ENCODE measurements around the gene AHDC1.

GRCh38 chr1:27572019-27572678, 31.8 kb downstream of the AHDC1 start:
- TF ChIP-seq, protein P1, sequence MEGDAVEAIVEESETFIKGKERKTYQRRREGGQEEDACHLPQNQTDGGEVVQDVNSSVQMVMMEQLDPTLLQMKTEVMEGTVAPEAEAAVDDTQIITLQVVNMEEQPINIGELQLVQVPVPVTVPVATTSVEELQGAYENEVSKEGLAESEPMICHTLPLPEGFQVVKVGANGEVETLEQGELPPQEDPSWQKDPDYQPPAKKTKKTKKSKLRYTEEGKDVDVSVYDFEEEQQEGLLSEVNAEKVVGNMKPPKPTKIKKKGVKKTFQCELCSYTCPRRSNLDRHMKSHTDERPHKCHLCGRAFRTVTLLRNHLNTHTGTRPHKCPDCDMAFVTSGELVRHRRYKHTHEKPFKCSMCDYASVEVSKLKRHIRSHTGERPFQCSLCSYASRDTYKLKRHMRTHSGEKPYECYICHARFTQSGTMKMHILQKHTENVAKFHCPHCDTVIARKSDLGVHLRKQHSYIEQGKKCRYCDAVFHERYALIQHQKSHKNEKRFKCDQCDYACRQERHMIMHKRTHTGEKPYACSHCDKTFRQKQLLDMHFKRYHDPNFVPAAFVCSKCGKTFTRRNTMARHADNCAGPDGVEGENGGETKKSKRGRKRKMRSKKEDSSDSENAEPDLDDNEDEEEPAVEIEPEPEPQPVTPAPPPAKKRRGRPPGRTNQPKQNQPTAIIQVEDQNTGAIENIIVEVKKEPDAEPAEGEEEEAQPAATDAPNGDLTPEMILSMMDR (IDR thresholded peaks at IDR 0.05), result no peak
- TF ChIP-seq EZH2 (IDR thresholded peaks at IDR 0.05), result no peak

All from neural progenitor cell (in vitro differentiated cells).